K562 (cell line): ENCODE measurements around the gene RAB40AL. TPM values are rescaled to one million over a fixed set of nuclear protein-coding genes. Genes with fewer than 3 reads are reported as not detected.
"Not testable (repeated sequence)": the region's sequence is repeated elsewhere in the genome, so short reads cannot be mapped to it uniquely, and the experiment has no call there.

Experiments used
- ATAC-seq: fragments of 200-7000 bp; cut with Tn5 transposase; 3 replicates; pipeline ENCODE4 v1.9.1; 2020; ENCODE audit warnings: moderate library complexity
- BruUV-seq: library from RNA; stranded (reverse); fragments of 400-500 nt; replicated peaks from 2 replicates; lab custom pipeline; 2021; lab: Mats Ljungman, UMichigan
- CTCF ChIA-PET: fragments of 300-600 bp; formaldehyde crosslinking; extraction: SDS; loops from one replicate; lab custom pipeline; 2021; ENCODE audit warnings: low intra/inter-chr PET ratio; lab: Yijun Ruan, JAX
- POLR2A ChIA-PET: fragments of 300-600, 350-650 bp; sonication (Branson Sonifier 250); formaldehyde crosslinking; extraction: SDS; loops from one replicate; lab custom pipeline; 2021; ENCODE audit warnings: antibody characterized with exemption, inconsistent platforms; lab: Yijun Ruan, JAX
- DNase-seq, 4 experiments: peaks; one replicate each; pipeline versions ENCODE4 v3.0.0 to v3.0.0-alpha.2; 2011 to 2018; ENCODE audit warnings: low spot score in 3 of 4, mixed read lengths in 3 of 4; ENCODE audit errors: extremely low read depth in 1 of 4
- FAIRE-seq: peaks from 2 replicates; lab custom pipeline; 2011; peaks lifted over from hg19 to GRCh38; lab: Jason Lieb, UNC
- H2AFZ ChIP-seq: 2 replicates; pipeline ENCODE4 v1.6.0; 2011; ENCODE audit warnings: low read depth, low read length, control low read depth, inconsistent platforms
- H3K27ac ChIP-seq: fragments of 200-600 bp; 3 replicates; pipeline ENCODE4 v1.8.0; 2011; ENCODE audit warnings: low read depth, mild to moderate bottlenecking, control low read depth, inconsistent platforms, low read length, moderate library complexity, mixed read lengths; ENCODE audit errors: extremely low read depth
- H3K27me3 ChIP-seq, 2 experiments: fragments of 300-600 bp in 1 of 2; 2 replicates in 1 of 2; 3 replicates in 1 of 2; pipeline versions ENCODE4 v1.6.0 to v1.8.0; 2011; ENCODE audit warnings: inconsistent platforms in 2 of 2, low read length in 2 of 2, mild to moderate bottlenecking in 1 of 2, mixed read lengths in 1 of 2, moderate library complexity in 1 of 2; ENCODE audit not compliant: control insufficient read depth in 2 of 2, insufficient read depth in 2 of 2
- H3K36me3 ChIP-seq: fragments of 300-600 bp; 3 replicates; pipeline ENCODE4 v1.8.0; 2011; ENCODE audit warnings: mild to moderate bottlenecking, low read length, inconsistent platforms; ENCODE audit not compliant: control insufficient read depth, insufficient read depth
- H3K4me1 ChIP-seq, 2 experiments: fragments of 200-600 bp in 1 of 2; replicated peaks in 1 of 2; 2 replicates in 1 of 2; 3 replicates in 1 of 2; pipeline versions ENCODE4 v1.5.1 to v1.8.0; 2011; ENCODE audit warnings: inconsistent platforms in 2 of 2, low read length in 2 of 2, mild to moderate bottlenecking in 1 of 2, mixed read lengths in 1 of 2, moderate library complexity in 1 of 2; ENCODE audit not compliant: control insufficient read depth in 2 of 2, insufficient read depth in 2 of 2
- H3K4me2 ChIP-seq: 2 replicates; pipeline ENCODE4 v1.6.1; 2011; ENCODE audit warnings: low read length, control low read depth, inconsistent platforms, mixed read lengths; ENCODE audit not compliant: insufficient read depth
- H3K4me3 ChIP-seq: fragments of 200-600 bp; sonication (generic), shearing (Covaris generic); 2 replicates; pipeline ENCODE4 v1.5.1; 2016; ENCODE audit warnings: control low read depth, inconsistent platforms
- H3K79me2 ChIP-seq: fragments of 200-600 bp; 3 replicates; pipeline ENCODE4 v1.8.0; 2011; ENCODE audit warnings: low read length, inconsistent platforms; ENCODE audit not compliant: control insufficient read depth, insufficient read depth
- H3K9ac ChIP-seq, 2 experiments: 2 replicates each; pipeline versions ENCODE4 v1.6.0 to v1.6.1; 2011; ENCODE audit warnings: low read depth in 2 of 2, low read length in 2 of 2, control low read depth in 1 of 2, inconsistent platforms in 1 of 2, mild to moderate bottlenecking in 1 of 2, mixed read lengths in 1 of 2; ENCODE audit not compliant: insufficient read depth in 1 of 2
- H3K9me1 ChIP-seq: one replicate; pipeline ENCODE4 v1.6.0; 2011; ENCODE audit warnings: inconsistent platforms, mild to moderate bottlenecking, low read length, moderate library complexity; ENCODE audit not compliant: control insufficient read depth, insufficient read depth
- H3K9me3 ChIP-seq: replicated peaks from 2 replicates; pipeline ENCODE4 v1.5.1; 2011; ENCODE audit warnings: low read depth, low read length, inconsistent platforms; ENCODE audit not compliant: control insufficient read depth, insufficient read depth
- H4K20me1 ChIP-seq: replicated peaks from 2 replicates; pipeline ENCODE4 v1.6.1; 2011; ENCODE audit warnings: low read length, inconsistent platforms, mixed read lengths; ENCODE audit not compliant: control insufficient read depth, insufficient read depth
- CREB3L1 ChIP-seq: fragments of 450-650 bp; IDR thresholded peaks from 2 replicates; pipeline ENCODE4 v1.6.1; 2014; ENCODE audit warnings: low read depth, mild to moderate bottlenecking, moderate library complexity, borderline replicate concordance
- DNMT1 ChIP-seq: fragments of 450-650 bp; IDR thresholded peaks from 2 replicates; pipeline ENCODE4 v1.6.1; 2016; ENCODE audit warnings: antibody characterized with exemption, mild to moderate bottlenecking
- HDAC2 ChIP-seq: fragments of 450-650 bp; IDR thresholded peaks from 2 replicates; pipeline ENCODE4 v1.6.1; 2016; ENCODE audit warnings: mild to moderate bottlenecking
- IRF2 ChIP-seq: sonication (generic); formaldehyde crosslinking; IDR thresholded peaks from 2 replicates; pipeline ENCODE4 v1.8.1; 2022; ENCODE audit warnings: mild to moderate bottlenecking, missing genetic modification reagents
- MIER1 ChIP-seq: fragments of 450-650 bp; IDR thresholded peaks from 2 replicates; pipeline ENCODE4 v1.6.1; 2016; ENCODE audit warnings: antibody characterized with exemption, mild to moderate bottlenecking, low read depth
- NFRKB ChIP-seq: fragments of 450-650 bp; IDR thresholded peaks from 2 replicates; pipeline ENCODE4 v1.6.1; 2016; ENCODE audit warnings: low read depth
- POU5F1 ChIP-seq: fragments of 150-350 bp; IDR thresholded peaks from 2 replicates; pipeline ENCODE4 v1.6.1; 2014; ENCODE audit warnings: borderline replicate concordance, low read length, low read depth, mild to moderate bottlenecking; ENCODE audit not compliant: partially characterized antibody
- RBBP5 ChIP-seq: fragments of 200-600 bp; sonication (generic); IDR thresholded peaks from 2 replicates; pipeline ENCODE4 v1.6.1; 2012; ENCODE audit warnings: borderline replicate concordance, mild to moderate bottlenecking, low read length, control low read depth, inconsistent platforms; ENCODE audit not compliant: insufficient read depth, poor library complexity, severe bottlenecking
- ZNF707 ChIP-seq: fragments of 250-450 bp; sonication (Bioruptor Pico); conservative IDR thresholded peaks from 2 replicates; pipeline ENCODE4 v1.8.0; 2022; ENCODE audit warnings: inconsistent platforms, mild to moderate bottlenecking, moderate library complexity
- WGBS: fragments of 100-300 bp; shearing (Covaris generic); methylation state at CpG from one replicate; pipeline ENCODE4 v1.1.6; 2016; ENCODE audit warnings: low coverage, mixed read lengths; ENCODE audit not compliant: insufficient coverage; ENCODE audit errors: missing lambda C conversion rate; 5-methylcytosine and 5-hydroxymethylcytosine counted together
- in situ Hi-C: fragments of 300-500 bp; cut with MboI; formaldehyde crosslinking; loops from 4 replicates; pipeline ENCODE4 v1.15.0; 2018; ENCODE audit warnings: inconsistent platforms, mixed read lengths
- intact Hi-C: fragments of 100-400 bp; cut with micrococcal nuclease; formaldehyde crosslinking; loops from 2 replicates; pipeline ENCODE4 v1.14.2; 2022
- polyA plus RNA-seq, 8 experiments: library from polyadenylated mRNA; depleted of rRNA in 4 of 8; stranded (reverse) in 5 of 8; unstranded in 3 of 8; fragments of >200 nt; fragmentation: Nextera tagmentation in 2 of 8; fragmentation: Illumina TruSeq in 1 of 8; extraction: Ambion mirVana in 2 of 8; extraction: Trizol in 1 of 8; gene quantifications; 2 replicates each; pipeline versions ENCODE4 v1.2.1 to v1.2.3, GENCODE V29; 2011 to 2014; ENCODE audit warnings: inconsistent platforms in 1 of 8, missing spikeins in 1 of 8
- total RNA-seq, 7 experiments: library from RNA; depleted of rRNA in 6 of 7; stranded (reverse); fragments of >200 nt in 6 of 7; fragmentation: Illumina TruSeq in 2 of 7; extraction: Trizol in 2 of 7; gene quantifications; 2 replicates each; pipeline versions ENCODE4 v1.2.1 to v1.2.3, GENCODE V29; 2011 to 2021; ENCODE audit warnings: low replicate concordance in 1 of 7
- TF ChIP-seq, protein P1 (sequence below): IDR thresholded peaks from 3 replicates; pipeline ENCODE4 v1.6.1; 2011; ENCODE audit warnings: borderline replicate concordance, mild to moderate bottlenecking, moderate library complexity; ENCODE audit not compliant: insufficient read length; ENCODE audit errors: extremely low read depth
- TF ChIP-seq, protein P2 (sequence below): sonication (generic); formaldehyde crosslinking; IDR thresholded peaks from 2 replicates; pipeline ENCODE4 v1.8.0; 2023; ENCODE audit warnings: mild to moderate bottlenecking, missing genetic modification reagents

The RAB40AL gene
- total and polyA plus RNA-seq, 9 of the 15 experiments (the other 6 are each of a cell fraction or from before 2014, with no cell fraction given), result 0.13 to 0.44 (median 0.42) TPM; not detected in 4

DNA sequence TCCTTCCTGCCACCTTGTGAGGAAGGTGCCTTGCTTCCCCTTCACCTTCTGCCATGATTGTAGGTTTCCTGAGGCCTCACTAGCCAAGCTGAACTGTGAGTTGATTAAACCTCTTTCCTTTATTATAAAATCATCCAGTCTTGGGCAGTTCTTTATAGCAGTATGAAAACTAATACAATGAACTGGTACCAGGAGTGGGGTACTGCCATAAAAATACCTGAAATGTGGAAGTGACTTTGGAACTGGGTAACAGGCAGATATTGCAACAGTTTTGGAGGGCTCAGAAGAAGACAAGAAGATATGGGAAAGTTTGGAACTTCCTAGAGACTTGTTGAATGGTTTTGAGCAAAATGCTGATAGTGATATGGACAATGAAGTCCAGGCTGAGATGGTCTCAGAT, 34.5 kb downstream of the RAB40AL start:
- BruUV-seq, in situ Hi-C loops: not testable (repeated sequence)

DNA sequence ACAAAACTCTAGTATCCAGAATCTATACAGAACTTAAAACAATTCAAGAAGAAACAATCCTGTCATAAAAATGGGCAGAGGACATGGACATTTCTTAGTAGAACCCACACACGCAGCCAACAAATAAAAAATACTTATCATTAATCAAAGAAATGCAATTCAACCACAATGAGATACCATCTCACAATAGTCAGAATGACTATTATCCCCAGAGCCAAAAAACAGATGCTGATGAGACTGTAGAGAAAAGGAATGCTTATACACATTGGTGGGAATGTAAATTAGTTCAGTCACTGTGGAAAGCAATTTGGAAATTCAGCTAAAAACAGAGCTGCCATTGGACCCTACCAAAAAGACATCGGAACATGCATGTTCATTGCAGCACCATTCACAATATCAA, 37.9 kb downstream of the RAB40AL start:
- H3K9ac ChIP-seq, result no peak overlapping the region
- H3K4me1 ChIP-seq, result no peaks in the 10 kb centered on the region; a peak in 1 of 5 replicates
- POLR2A ChIA-PET, result no interaction called here
- H3K79me2 ChIP-seq, result no peaks in the 10 kb centered on the region
- no peak for ATAC-seq
- CTCF ChIA-PET, result no interaction called here
- H3K9me3 ChIP-seq, result no peaks in the 10 kb centered on the region
- H3K4me3 ChIP-seq, result no peak overlapping the region
- peaks cover 0 to 5% of the 10 kb centered on the region in 2 experiments; a peak in 2 of 5 replicates for H3K27me3 ChIP-seq
- DNase-seq, result no peak
- no peaks in the 10 kb centered on the region for H4K20me1 ChIP-seq
- in situ Hi-C loops, result no loop called here
- intact Hi-C loops, result no loop called here
- no peak overlapping the region for H3K4me2 ChIP-seq
- no peaks in the 10 kb centered on the region for H3K9me1 ChIP-seq
- H2AFZ ChIP-seq, result no peak overlapping the region
- H3K27ac ChIP-seq, result no peak overlapping the region
- H3K36me3 ChIP-seq, result no peaks in the 10 kb centered on the region
- no TSS peak for BruUV-seq
- no peak for FAIRE-seq
- 3% methylated on average over 2 of the region's 2 CpGs for WGBS
- TF ChIP-seq HDAC2 (no peak), CREB3L1 (no peak), NFRKB (no peak), MIER1 (no peak), DNMT1 (no peak), IRF2 (CRISPR knock-in tag) (no peak), RBBP5 (no peak), POU5F1 (no peak)
- TF ChIP-seq, protein P1, sequence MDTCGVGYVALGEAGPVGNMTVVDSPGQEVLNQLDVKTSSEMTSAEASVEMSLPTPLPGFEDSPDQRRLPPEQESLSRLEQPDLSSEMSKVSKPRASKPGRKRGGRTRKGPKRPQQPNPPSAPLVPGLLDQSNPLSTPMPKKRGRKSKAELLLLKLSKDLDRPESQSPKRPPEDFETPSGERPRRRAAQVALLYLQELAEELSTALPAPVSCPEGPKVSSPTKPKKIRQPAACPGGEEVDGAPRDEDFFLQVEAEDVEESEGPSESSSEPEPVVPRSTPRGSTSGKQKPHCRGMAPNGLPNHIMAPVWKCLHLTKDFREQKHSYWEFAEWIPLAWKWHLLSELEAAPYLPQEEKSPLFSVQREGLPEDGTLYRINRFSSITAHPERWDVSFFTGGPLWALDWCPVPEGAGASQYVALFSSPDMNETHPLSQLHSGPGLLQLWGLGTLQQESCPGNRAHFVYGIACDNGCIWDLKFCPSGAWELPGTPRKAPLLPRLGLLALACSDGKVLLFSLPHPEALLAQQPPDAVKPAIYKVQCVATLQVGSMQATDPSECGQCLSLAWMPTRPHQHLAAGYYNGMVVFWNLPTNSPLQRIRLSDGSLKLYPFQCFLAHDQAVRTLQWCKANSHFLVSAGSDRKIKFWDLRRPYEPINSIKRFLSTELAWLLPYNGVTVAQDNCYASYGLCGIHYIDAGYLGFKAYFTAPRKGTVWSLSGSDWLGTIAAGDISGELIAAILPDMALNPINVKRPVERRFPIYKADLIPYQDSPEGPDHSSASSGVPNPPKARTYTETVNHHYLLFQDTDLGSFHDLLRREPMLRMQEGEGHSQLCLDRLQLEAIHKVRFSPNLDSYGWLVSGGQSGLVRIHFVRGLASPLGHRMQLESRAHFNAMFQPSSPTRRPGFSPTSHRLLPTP, result no peak
- TF ChIP-seq, protein P2, sequence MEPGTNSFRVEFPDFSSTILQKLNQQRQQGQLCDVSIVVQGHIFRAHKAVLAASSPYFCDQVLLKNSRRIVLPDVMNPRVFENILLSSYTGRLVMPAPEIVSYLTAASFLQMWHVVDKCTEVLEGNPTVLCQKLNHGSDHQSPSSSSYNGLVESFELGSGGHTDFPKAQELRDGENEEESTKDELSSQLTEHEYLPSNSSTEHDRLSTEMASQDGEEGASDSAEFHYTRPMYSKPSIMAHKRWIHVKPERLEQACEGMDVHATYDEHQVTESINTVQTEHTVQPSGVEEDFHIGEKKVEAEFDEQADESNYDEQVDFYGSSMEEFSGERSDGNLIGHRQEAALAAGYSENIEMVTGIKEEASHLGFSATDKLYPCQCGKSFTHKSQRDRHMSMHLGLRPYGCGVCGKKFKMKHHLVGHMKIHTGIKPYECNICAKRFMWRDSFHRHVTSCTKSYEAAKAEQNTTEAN (CRISPR knock-in tag), result no peak

More for the DNA sequence above, 34.5 kb downstream of the RAB40AL start:
- H3K9ac ChIP-seq, CTCF ChIA-PET, H3K79me2 ChIP-seq, POLR2A ChIA-PET, H3K4me2 ChIP-seq, H3K9me1 ChIP-seq, H3K27me3 ChIP-seq, H3K9me3 ChIP-seq, H4K20me1 ChIP-seq, H3K27ac ChIP-seq, H3K36me3 ChIP-seq, FAIRE-seq, H2AFZ ChIP-seq, H3K4me1 ChIP-seq, intact Hi-C loops, ATAC-seq, DNase-seq, H3K4me3 ChIP-seq: not testable (repeated sequence)
- TF ChIP-seq ZNF707 (CRISPR knock-in tag), result peak; percentile 94
